Erythroblast (primary cell): ENCODE measurements around the gene FRRS1L.

Source experiments
- GATA1 ChIP-seq: IDR thresholded peaks from 2 replicates; pipeline ENCODE4 v1.6.1; 2011; ENCODE audit warnings: low read depth, mild to moderate bottlenecking, control low read depth, low read length, moderate library complexity
- POLR2A ChIP-seq: IDR thresholded peaks from 2 replicates; pipeline ENCODE4 v1.6.1; 2011; ENCODE audit warnings: mild to moderate bottlenecking, low read length

DNA sequence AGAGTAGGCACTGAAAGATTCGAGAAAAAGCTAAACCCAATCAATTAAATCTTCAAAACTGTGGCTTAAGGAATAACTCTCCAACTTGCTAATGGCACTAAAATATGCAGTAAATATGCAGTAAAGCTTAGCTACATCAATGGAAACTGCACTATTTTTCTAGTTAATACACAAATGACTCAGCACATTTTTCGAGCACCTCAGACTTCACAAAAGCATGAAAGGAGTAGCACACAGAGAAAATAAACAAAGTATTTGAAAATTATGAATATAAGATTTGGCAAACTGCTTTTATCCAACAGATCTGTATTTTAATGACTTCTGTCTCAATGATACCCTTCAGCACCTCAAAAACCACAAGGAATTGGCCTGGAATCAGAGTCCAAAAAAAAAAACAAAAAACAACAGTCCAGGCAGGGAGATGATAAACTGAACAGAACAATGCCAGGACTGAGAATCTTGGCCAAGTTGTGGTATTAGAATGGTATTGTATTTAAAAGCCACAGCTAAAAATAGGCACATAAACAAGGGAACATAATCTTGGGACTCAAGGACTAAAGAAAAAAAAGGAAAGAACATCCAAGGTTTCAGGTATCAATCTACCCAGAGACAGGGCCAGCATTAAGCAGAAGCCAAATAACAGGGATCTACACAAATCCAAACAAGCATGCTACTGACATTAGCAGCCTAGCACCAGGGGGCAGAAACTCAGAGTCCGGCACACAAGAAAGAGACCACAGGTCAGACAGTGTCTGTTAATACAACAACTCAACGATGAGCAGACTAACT is 68.7 kb downstream of the FRRS1L start:
- TF ChIP-seq POLR2A, result no peak
- no peak for TF ChIP-seq GATA1
